Measurements from ENCODE around the gene PEAK1.

- TF ChIP-seq POLR2A (IDR thresholded peaks at IDR 0.05) = no peak
- no peak for TF ChIP-seq CTCF (IDR thresholded peaks at IDR 0.05)
- TF ChIP-seq POLR2AphosphoS5 (IDR thresholded peaks at IDR 0.05; ENCODE audit: insufficient read depth in 1 of 2, low read depth in 1 of 2) = no peak
Measured at GRCh38 chr15:77416954-77417353, 3.0 kb downstream of the PEAK1 start.

Data from vagina (tissue), 2 donors.